GM19043 (cell line): Measurements from ENCODE around the gene BPIFA1.

ENCODE experiments used
- ATAC-seq: cut with Tn5 transposase; IDR thresholded peaks from one replicate; pipeline ENCODE4 v1.9.1; 2021; ENCODE audit warnings: low read depth; ENCODE audit not compliant: unreplicated experiment

Gene BPIFA1

GRCh38 chr20:33235696-33236095 is at the start of gene BPIFA1:
Gene BPIFA1, plus strand, starts transcription at chr20:33235996. Its CDS starts 1,716 bp downstream, at chr20:33237712.
- no peak for ATAC-seq

DNA sequence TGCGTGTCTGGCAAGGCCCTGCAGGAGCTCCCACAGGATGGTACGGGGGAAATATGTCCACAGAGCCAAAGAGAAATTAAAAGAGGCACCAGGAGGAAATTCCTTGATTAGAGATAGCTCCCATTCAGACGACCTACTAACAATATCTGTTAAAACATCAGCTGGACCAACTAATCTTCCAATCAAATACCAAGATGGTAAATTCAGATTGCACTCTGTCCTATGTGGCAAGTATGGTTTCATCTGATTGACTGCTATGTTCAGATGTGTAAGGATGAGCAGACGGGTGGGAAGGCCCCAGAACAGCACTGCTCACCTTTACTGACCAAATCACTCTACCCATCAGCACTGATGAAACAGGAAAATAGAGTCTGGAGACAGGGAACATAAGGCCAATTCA is 48.3 kb upstream of the BPIFA1 start:
- ATAC-seq = no peak

- no peak for ATAC-seq
Observed at GRCh38 chr20:33188421-33188820, 47.4 kb upstream of the BPIFA1 start.

GRCh38 chr20:33191484-33191883 is 44.3 kb upstream of the BPIFA1 start:
- ATAC-seq = no peak

DNA sequence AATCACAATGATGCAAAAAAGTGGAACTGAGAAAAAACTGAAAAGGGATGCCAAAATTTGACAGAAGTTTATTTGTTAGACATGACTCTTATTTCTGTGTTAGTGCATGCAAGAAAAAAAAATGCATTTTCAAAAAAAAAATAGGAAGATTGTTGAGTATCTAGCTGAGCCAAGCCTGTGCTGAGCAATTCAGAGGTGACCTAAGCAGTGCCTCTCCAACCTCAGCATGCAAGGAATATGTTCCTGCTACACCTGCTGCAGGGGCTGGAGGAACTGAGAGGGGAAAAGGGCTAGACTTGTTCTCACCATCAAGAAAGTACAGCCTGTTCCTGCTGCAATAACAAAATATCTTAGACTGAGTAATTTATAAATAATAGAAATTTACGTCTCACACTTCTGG is 43.8 kb upstream of the BPIFA1 start:
- no peak for ATAC-seq

DNA sequence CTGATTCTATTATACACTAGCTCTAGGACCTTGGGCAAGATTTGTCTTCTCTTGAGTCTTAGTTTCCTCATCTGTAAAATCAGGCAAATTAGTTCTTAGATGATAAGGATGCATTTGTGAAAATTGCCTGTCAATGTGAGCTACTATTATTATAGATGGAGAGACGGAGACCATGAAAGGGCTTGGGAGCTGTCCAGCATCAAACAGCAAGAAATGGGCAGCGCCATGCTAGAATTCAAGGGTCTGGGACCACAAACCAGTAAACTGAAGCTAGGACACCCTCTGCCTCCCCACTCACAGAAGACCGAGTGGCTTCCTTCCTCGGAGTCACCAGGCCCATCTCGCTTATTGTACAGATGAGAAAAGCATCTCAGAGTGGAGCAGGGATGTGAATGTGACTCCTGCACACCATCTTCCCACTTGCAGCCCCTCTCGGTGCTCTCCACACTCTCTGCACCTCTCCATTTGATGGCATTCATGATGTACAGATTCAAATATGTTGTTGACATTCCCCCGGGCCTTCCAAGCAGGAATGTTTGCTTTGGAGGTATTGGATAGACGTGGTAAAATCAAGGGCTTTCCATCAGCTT is 42.8 kb upstream of the BPIFA1 start:
- no peak for ATAC-seq

GRCh38 chr20:33199026-33199425 is 36.8 kb upstream of the BPIFA1 start:
- ATAC-seq = no peak

DNA sequence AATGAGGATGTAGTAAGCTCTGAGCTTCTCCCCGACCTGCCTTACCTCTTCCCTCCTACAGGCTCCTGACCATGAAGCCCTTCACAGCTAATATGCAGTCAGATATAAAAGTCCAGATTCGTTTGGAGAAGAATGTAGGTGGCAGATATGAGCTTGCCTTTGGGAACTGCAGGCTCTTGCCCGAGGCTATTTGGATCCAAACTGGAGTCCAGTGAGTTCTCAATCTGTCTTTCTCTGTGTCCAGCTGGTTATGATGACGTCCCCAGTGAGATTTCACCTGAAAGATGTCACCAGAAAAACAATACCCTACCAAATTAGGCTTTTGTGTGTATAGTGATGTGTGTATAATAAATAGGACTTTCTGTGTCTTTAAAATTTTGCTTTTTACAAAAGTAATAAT is 33.3 kb upstream of the BPIFA1 start:
- no peak for ATAC-seq

DNA sequence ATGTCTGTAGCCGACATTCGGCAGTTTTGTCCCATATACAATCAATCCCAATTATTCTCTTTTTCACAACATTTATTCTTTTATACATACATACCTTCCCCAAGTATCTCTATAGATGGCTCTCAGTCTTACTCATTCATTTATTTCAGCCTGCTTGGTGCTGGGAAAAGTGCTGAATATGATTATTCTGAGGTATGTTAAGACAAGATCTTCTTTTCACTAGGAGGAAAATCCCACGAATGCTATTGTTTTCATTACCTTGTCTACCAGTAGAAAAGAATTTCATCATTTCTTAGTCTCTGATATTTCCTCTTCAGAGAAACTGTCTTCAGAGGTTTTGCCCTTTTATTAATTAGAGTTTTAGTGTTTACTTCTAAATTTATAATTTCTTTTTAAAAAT is 32.4 kb upstream of the BPIFA1 start:
- ATAC-seq = no peak

- ATAC-seq = no peak
Observed at GRCh38 chr20:33209789-33210188, 26.0 kb upstream of the BPIFA1 start.

- no peak for ATAC-seq
Observed at GRCh38 chr20:33210371-33210770, 25.4 kb upstream of the BPIFA1 start.

DNA sequence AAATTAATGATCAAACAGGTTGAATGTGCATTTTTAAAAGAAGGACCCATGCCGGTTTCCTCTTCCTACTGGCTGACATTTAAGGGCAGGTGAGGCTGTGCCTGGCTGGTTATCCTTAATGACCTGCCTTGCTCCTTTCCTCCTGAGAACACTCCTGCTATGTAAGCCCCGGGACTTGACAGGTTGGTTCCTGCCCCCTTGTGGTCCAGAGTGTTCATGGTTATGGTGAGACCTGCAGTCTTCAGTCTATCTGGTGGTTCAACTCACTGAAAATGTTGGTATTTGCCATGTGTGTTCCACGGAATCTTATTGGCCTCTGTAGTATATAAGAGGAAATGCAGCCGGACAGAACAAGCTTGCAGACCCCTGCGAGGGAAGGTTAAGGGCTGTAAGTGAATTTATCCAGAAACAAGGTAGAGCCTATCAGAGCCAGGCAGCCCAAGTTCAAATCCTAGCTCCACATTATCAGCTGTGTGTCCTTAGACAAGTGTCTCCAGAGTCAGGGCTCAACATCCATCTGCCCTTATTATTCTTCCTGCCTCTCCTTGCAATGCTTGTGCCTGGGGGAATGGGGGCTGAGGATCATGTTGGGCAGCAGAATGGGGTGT is 23.9 kb upstream of the BPIFA1 start:
- no peak for ATAC-seq

GRCh38 chr20:33217052-33217451 is 18.7 kb upstream of the BPIFA1 start, which contains the start of gene BPIFA3:
Gene BPIFA3, plus strand, starts transcription at chr20:33217352. Its CDS starts 185 bp downstream, at chr20:33217537.
- ATAC-seq = no peak

DNA sequence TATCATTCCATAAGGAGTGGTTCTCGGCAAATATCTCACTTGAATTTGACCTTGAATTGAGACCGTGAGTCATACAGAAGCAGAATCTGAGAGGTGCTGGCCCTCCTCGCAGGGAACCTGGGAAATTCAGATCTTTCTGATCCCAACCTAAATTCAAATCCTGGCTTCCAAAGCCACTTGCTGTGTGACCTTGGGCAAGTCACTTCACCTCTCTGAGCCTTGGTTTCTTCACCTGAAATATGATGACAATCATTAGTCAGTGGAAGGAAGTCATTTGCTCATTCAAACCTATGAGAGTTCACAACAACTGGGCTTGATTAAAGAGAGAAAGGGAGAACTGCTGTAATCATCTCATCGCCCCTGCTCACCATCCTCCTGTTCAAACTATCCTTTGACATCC is 11.4 kb upstream of the BPIFA1 start:
- no peak for ATAC-seq

- ATAC-seq = no peak
Observed at GRCh38 chr20:33229843-33230242, 6.0 kb upstream of the BPIFA1 start.

DNA sequence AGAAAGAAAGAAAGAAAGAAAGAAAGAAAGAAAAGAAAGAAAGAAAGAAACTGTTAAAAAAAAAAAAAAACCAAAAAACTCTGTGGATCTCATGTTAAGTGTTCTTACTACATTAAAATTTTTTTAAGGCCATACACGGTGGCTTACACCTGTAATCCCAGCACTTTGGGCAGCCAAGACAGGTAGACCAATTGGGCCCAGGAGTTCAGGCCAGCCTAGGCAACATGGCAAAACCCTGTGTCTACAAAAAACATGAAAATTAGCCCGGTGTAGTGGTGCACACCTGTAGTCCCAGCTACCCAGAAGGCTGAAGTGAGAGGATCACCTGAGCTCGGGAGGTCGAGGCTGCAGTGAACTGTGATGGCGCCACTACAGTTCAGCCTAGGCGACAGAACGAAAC is 4.6 kb upstream of the BPIFA1 start:
- ATAC-seq = no peak

- ATAC-seq = no peak
Observed at GRCh38 chr20:33232486-33233072, 3.2 kb upstream of the BPIFA1 start.

- ATAC-seq = no peak
Observed at GRCh38 chr20:33233129-33233774, 2.5 kb upstream of the BPIFA1 start.

- no peak for ATAC-seq
Observed at GRCh38 chr20:33234050-33234449, 1.7 kb upstream of the BPIFA1 start.

GRCh38 chr20:33236351-33236750 is 555 bp downstream of the BPIFA1 start:
- ATAC-seq = no peak

DNA sequence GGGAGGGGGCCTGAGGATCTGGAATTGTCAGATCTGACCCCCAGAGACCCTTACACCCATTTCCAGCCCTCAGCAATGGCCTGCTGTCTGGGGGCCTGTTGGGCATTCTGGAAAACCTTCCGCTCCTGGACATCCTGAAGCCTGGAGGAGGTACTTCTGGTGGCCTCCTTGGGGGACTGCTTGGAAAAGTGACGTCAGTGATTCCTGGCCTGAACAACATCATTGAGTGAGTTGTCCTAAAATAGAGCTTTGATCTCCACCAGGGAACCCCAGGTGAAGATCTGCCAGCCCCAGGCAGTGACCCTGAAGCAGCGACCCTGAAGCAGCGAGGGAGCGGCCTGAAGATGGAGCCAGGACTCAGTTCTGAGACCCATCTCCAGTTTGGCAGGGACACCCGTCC is 2.2 kb downstream of the BPIFA1 start:
- no peak for ATAC-seq

- no peak for ATAC-seq
Observed at GRCh38 chr20:33239418-33239817, 3.6 kb downstream of the BPIFA1 start.
